ENCODE data around the gene HNRNPLL.
A peak's percentile ranks its signal among the peaks of the same experiment; 100 is the strongest.
"Not testable (repeated sequence)": the region's sequence is repeated elsewhere in the genome, so short reads cannot be mapped to it uniquely, and the experiment has no call there.

The HNRNPLL gene

GRCh38 chr2:38602732-38603401 lies at the start of gene HNRNPLL:
Gene HNRNPLL, minus strand, starts transcription at chr2:38602928. Its CDS starts 302 bp downstream, at chr2:38602626.
- DNase-seq, result peak; percentile 88

GRCh38 chr2:38650717-38651116 lies 48.0 kb upstream of the HNRNPLL start:
- no peak for DNase-seq

GRCh38 chr2:38650012-38650411 lies 47.3 kb upstream of the HNRNPLL start:
- DNase-seq, result no peak

GRCh38 chr2:38649176-38649728 lies 46.5 kb upstream of the HNRNPLL start:
- no peak for DNase-seq

GRCh38 chr2:38648107-38648761 lies 45.5 kb upstream of the HNRNPLL start:
- no peak for DNase-seq

GRCh38 chr2:38643683-38644511 lies 41.2 kb upstream of the HNRNPLL start:
- not testable (repeated sequence) for DNase-seq

- no peak for DNase-seq
Observed at GRCh38 chr2:38643021-38643671, 40.4 kb upstream of the HNRNPLL start.

- not testable (repeated sequence) for DNase-seq
Observed at GRCh38 chr2:38642373-38643017, 39.8 kb upstream of the HNRNPLL start.

GRCh38 chr2:38636069-38636468 lies 33.3 kb upstream of the HNRNPLL start:
- no peak for DNase-seq

- DNase-seq, result no peak
Observed at GRCh38 chr2:38635139-38635538, 32.4 kb upstream of the HNRNPLL start.

GRCh38 chr2:38634684-38635083 lies 32.0 kb upstream of the HNRNPLL start:
- no peak for DNase-seq

- DNase-seq, result no peak
Observed at GRCh38 chr2:38633895-38634294, 31.2 kb upstream of the HNRNPLL start.

GRCh38 chr2:38632980-38633379 lies 30.3 kb upstream of the HNRNPLL start:
- DNase-seq, result no peak

- no peak for DNase-seq
Observed at GRCh38 chr2:38631976-38632375, 29.2 kb upstream of the HNRNPLL start.

- DNase-seq, result no peak
Observed at GRCh38 chr2:38629684-38630083, 27.0 kb upstream of the HNRNPLL start.

GRCh38 chr2:38627391-38627790 lies 24.7 kb upstream of the HNRNPLL start:
- no peak for DNase-seq

GRCh38 chr2:38626326-38627035 lies 23.8 kb upstream of the HNRNPLL start:
- no peak for DNase-seq

- DNase-seq, result no peak
Observed at GRCh38 chr2:38622210-38622609, 19.5 kb upstream of the HNRNPLL start.

GRCh38 chr2:38621018-38621417 lies 18.3 kb upstream of the HNRNPLL start:
- no peak for DNase-seq

- no peak for DNase-seq
Observed at GRCh38 chr2:38620282-38620977, 17.7 kb upstream of the HNRNPLL start.
